ENCODE data around the gene FTL.

FTL gene

GRCh38 chr19:48992581-48993174 lies 27.6 kb downstream of the FTL start:
- peak overlapping the region; percentile 60 for H3K27ac ChIP-seq (ENCODE audit: low read depth, low read length)
- H3K4me3 ChIP-seq (ENCODE audit: low read depth, low read length), result peak overlapping the region; percentile 91
- no peaks in the 10 kb centered on the region for H3K27me3 ChIP-seq (ENCODE audit: insufficient read depth, low read length)
- peaks cover 64% of the 10 kb centered on the region for H3K79me2 ChIP-seq (ENCODE audit: control insufficient read depth, insufficient read depth, low read length, unreplicated experiment)
- H3K36me3 ChIP-seq (ENCODE audit: insufficient read depth, low read length), result no peaks in the 10 kb centered on the region
- H2AFZ ChIP-seq (ENCODE audit: low read length, unreplicated experiment), result no peak overlapping the region
- peaks cover 8% of the 10 kb centered on the region for H3K4me1 ChIP-seq (ENCODE audit: control insufficient read depth, insufficient read depth, low read length, unreplicated experiment)

- Histone ChIP-seq H3K27me3 (ENCODE audit: insufficient read depth, low read length) (no peaks in the 10 kb centered on the region), H3K79me2 (ENCODE audit: control insufficient read depth, insufficient read depth, low read length, unreplicated experiment) (peaks cover 66% of the 10 kb centered on the region), H2AFZ (ENCODE audit: low read length, unreplicated experiment) (no peak within 1 kb of the TSS), H3K27ac (ENCODE audit: low read depth, low read length) (peak within 1 kb of the TSS; percentile 72), H3K4me3 (ENCODE audit: low read depth, low read length) (peak within 1 kb of the TSS; percentile 91), H3K4me1 (ENCODE audit: control insufficient read depth, insufficient read depth, low read length, unreplicated experiment) (peaks cover 8% of the 10 kb centered on the region), H3K36me3 (ENCODE audit: insufficient read depth, low read length) (no peaks in the 10 kb centered on the region)
Observed at GRCh38 chr19:48993175-48994034, 28.3 kb downstream of the FTL start, which contains the start of the genes GYS1 and RUVBL2. Gene GYS1 (minus strand): TSS chr19:48993309. CDS start chr19:48993112, 197 bp downstream. Gene RUVBL2 (plus strand): TSS chr19:48993887. CDS start chr19:48993912, 25 bp downstream.

GRCh38 chr19:48994035-48994386 lies 28.9 kb downstream of the FTL start:
- no peaks in the 10 kb centered on the region for H3K27me3 ChIP-seq (ENCODE audit: insufficient read depth, low read length)
- H3K36me3 ChIP-seq (ENCODE audit: insufficient read depth, low read length), result no peaks in the 10 kb centered on the region
- H3K4me3 ChIP-seq (ENCODE audit: low read depth, low read length), result peak overlapping the region; percentile 91
- H2AFZ ChIP-seq (ENCODE audit: low read length, unreplicated experiment), result no peak overlapping the region
- H3K4me1 ChIP-seq (ENCODE audit: control insufficient read depth, insufficient read depth, low read length, unreplicated experiment), result peaks cover 8% of the 10 kb centered on the region
- peak overlapping the region; percentile 72 for H3K27ac ChIP-seq (ENCODE audit: low read depth, low read length)
- peaks cover 66% of the 10 kb centered on the region for H3K79me2 ChIP-seq (ENCODE audit: control insufficient read depth, insufficient read depth, low read length, unreplicated experiment)

- Histone ChIP-seq H3K36me3 (ENCODE audit: insufficient read depth, low read length) (no peaks in the 10 kb centered on the region), H3K27ac (ENCODE audit: low read depth, low read length) (no peak overlapping the region), H3K27me3 (ENCODE audit: insufficient read depth, low read length) (no peaks in the 10 kb centered on the region), H2AFZ (ENCODE audit: low read length, unreplicated experiment) (no peak overlapping the region), H3K79me2 (ENCODE audit: control insufficient read depth, insufficient read depth, low read length, unreplicated experiment) (peaks cover 36% of the 10 kb centered on the region), H3K4me1 (ENCODE audit: control insufficient read depth, insufficient read depth, low read length, unreplicated experiment) (peaks cover 4% of the 10 kb centered on the region), H3K4me3 (ENCODE audit: low read depth, low read length) (no peak overlapping the region)
Observed at GRCh38 chr19:48997972-48998371, 32.9 kb downstream of the FTL start.

GRCh38 chr19:48999481-49000325 lies 34.6 kb downstream of the FTL start:
- Histone ChIP-seq H3K27ac (ENCODE audit: low read depth, low read length) (no peak overlapping the region), H3K4me1 (ENCODE audit: control insufficient read depth, insufficient read depth, low read length, unreplicated experiment) (peaks cover 4% of the 10 kb centered on the region), H3K4me3 (ENCODE audit: low read depth, low read length) (no peak overlapping the region), H3K27me3 (ENCODE audit: insufficient read depth, low read length) (no peaks in the 10 kb centered on the region), H2AFZ (ENCODE audit: low read length, unreplicated experiment) (no peak overlapping the region), H3K79me2 (ENCODE audit: control insufficient read depth, insufficient read depth, low read length, unreplicated experiment) (peaks cover 26% of the 10 kb centered on the region), H3K36me3 (ENCODE audit: insufficient read depth, low read length) (peaks cover 4% of the 10 kb centered on the region; the same call in 1 of the 2 replicates)

GRCh38 chr19:49004133-49004532 lies 39.0 kb downstream of the FTL start:
- Histone ChIP-seq H3K4me3 (ENCODE audit: low read depth, low read length) (no peak overlapping the region), H3K27me3 (ENCODE audit: insufficient read depth, low read length) (no peaks in the 10 kb centered on the region), H3K79me2 (ENCODE audit: control insufficient read depth, insufficient read depth, low read length, unreplicated experiment) (no peaks in the 10 kb centered on the region), H2AFZ (ENCODE audit: low read length, unreplicated experiment) (no peak overlapping the region), H3K36me3 (ENCODE audit: insufficient read depth, low read length) (peaks cover 4% of the 10 kb centered on the region; the same call in 1 of the 2 replicates), H3K4me1 (ENCODE audit: control insufficient read depth, insufficient read depth, low read length, unreplicated experiment) (no peaks in the 10 kb centered on the region), H3K27ac (ENCODE audit: low read depth, low read length) (no peak overlapping the region)

GRCh38 chr19:49004964-49005614 lies 40.0 kb downstream of the FTL start:
- Histone ChIP-seq H3K27me3 (ENCODE audit: insufficient read depth, low read length) (no peaks in the 10 kb centered on the region), H3K4me3 (ENCODE audit: low read depth, low read length) (no peak overlapping the region), H3K36me3 (ENCODE audit: insufficient read depth, low read length) (peaks cover 4% of the 10 kb centered on the region; the same call in 1 of the 2 replicates), H2AFZ (ENCODE audit: low read length, unreplicated experiment) (no peak overlapping the region), H3K27ac (ENCODE audit: low read depth, low read length) (no peak overlapping the region), H3K4me1 (ENCODE audit: control insufficient read depth, insufficient read depth, low read length, unreplicated experiment) (no peaks in the 10 kb centered on the region), H3K79me2 (ENCODE audit: control insufficient read depth, insufficient read depth, low read length, unreplicated experiment) (no peaks in the 10 kb centered on the region)

- peaks cover 4% of the 10 kb centered on the region; the same call in 1 of the 2 replicates for H3K36me3 ChIP-seq (ENCODE audit: insufficient read depth, low read length)
- H3K27ac ChIP-seq (ENCODE audit: low read depth, low read length), result no peak overlapping the region
- H2AFZ ChIP-seq (ENCODE audit: low read length, unreplicated experiment), result no peak overlapping the region
- H3K4me3 ChIP-seq (ENCODE audit: low read depth, low read length), result no peak overlapping the region
- no peaks in the 10 kb centered on the region for H3K79me2 ChIP-seq (ENCODE audit: control insufficient read depth, insufficient read depth, low read length, unreplicated experiment)
- H3K4me1 ChIP-seq (ENCODE audit: control insufficient read depth, insufficient read depth, low read length, unreplicated experiment), result no peaks in the 10 kb centered on the region
- no peaks in the 10 kb centered on the region for H3K27me3 ChIP-seq (ENCODE audit: insufficient read depth, low read length)
Observed at GRCh38 chr19:49006905-49007304, 41.8 kb downstream of the FTL start.

- Histone ChIP-seq H3K4me1 (ENCODE audit: control insufficient read depth, insufficient read depth, low read length, unreplicated experiment) (no peaks in the 10 kb centered on the region), H2AFZ (ENCODE audit: low read length, unreplicated experiment) (no peak overlapping the region), H3K27me3 (ENCODE audit: insufficient read depth, low read length) (no peaks in the 10 kb centered on the region), H3K36me3 (ENCODE audit: insufficient read depth, low read length) (no peaks in the 10 kb centered on the region), H3K4me3 (ENCODE audit: low read depth, low read length) (no peak overlapping the region), H3K27ac (ENCODE audit: low read depth, low read length) (no peak overlapping the region), H3K79me2 (ENCODE audit: control insufficient read depth, insufficient read depth, low read length, unreplicated experiment) (no peaks in the 10 kb centered on the region)
Observed at GRCh38 chr19:49009828-49010227, 44.7 kb downstream of the FTL start.

GRCh38 chr19:49010453-49010852 lies 45.3 kb downstream of the FTL start:
- no peak overlapping the region for H2AFZ ChIP-seq (ENCODE audit: low read length, unreplicated experiment)
- H3K36me3 ChIP-seq (ENCODE audit: insufficient read depth, low read length), result no peaks in the 10 kb centered on the region
- H3K27ac ChIP-seq (ENCODE audit: low read depth, low read length), result no peak overlapping the region
- H3K4me1 ChIP-seq (ENCODE audit: control insufficient read depth, insufficient read depth, low read length, unreplicated experiment), result no peaks in the 10 kb centered on the region
- H3K4me3 ChIP-seq (ENCODE audit: low read depth, low read length), result no peak overlapping the region
- no peaks in the 10 kb centered on the region for H3K79me2 ChIP-seq (ENCODE audit: control insufficient read depth, insufficient read depth, low read length, unreplicated experiment)
- no peaks in the 10 kb centered on the region for H3K27me3 ChIP-seq (ENCODE audit: insufficient read depth, low read length)
